Ascending aorta (tissue), 2 donors: ENCODE results near the gene OR1I1. TPM values are rescaled to one million over a fixed set of nuclear protein-coding genes. Genes with fewer than 3 reads are reported as not detected.

Source experiments
- DNase-seq, 2 donors: peaks; one replicate each; pipeline ENCODE4 v3.0.0-alpha.2; 2019; ENCODE audit warnings: low spot score in 2 of 2
- H3K27ac ChIP-seq, 2 donors: fragments of 200-600 bp; sonication (generic); one replicate each; pipeline ENCODE4 v1.5.1; 2016 to 2017; ENCODE audit warnings: mild to moderate bottlenecking in 1 of 2
- H3K27me3 ChIP-seq: fragments of 200-600 bp; sonication (generic); one replicate; pipeline ENCODE4 v1.5.1; 2017
- H3K36me3 ChIP-seq, 2 donors: fragments of 200-600 bp; sonication (generic); one replicate each; pipeline ENCODE4 v1.5.1; 2016
- H3K4me1 ChIP-seq, 2 donors: fragments of 200-600 bp; sonication (generic); one replicate each; pipeline ENCODE4 v1.5.1; 2016 to 2017; ENCODE audit warnings: mild to moderate bottlenecking in 1 of 2
- H3K4me3 ChIP-seq, 2 donors: fragments of 200-600 bp; sonication (generic); one replicate each; pipeline ENCODE4 v1.5.1; 2016 to 2017; ENCODE audit warnings: mild to moderate bottlenecking in 1 of 2
- H3K9me3 ChIP-seq, 2 donors: fragments of 200-600 bp; sonication (generic); one replicate each; pipeline ENCODE4 v1.5.1; 2016
- intact Hi-C: fragments of 100-400 bp; cut with DNase I; formaldehyde crosslinking; loops from one replicate; pipeline ENCODE4 v1.15.1; 2023
- total RNA-seq: library from RNA; depleted of rRNA; stranded (reverse); fragments of >200 nt; gene quantifications from one replicate; pipeline ENCODE4 v1.1.0, GENCODE V29; 2016
- TF ChIP-seq, protein P1 (sequence below), 3 experiments: fragments of 200-600 bp in 2 of 3; fragments of 450-650 bp in 1 of 3; sonication (generic) in 2 of 3; IDR thresholded peaks; one replicate each; pipeline ENCODE4 v1.5.1; 2016 to 2019; ENCODE audit warnings: antibody characterized with exemption in 3 of 3, mild to moderate bottlenecking in 1 of 3, moderate library complexity in 1 of 3

The OR1I1 gene
- total RNA-seq, 1 donor from 2014 or later = not detected

DNA sequence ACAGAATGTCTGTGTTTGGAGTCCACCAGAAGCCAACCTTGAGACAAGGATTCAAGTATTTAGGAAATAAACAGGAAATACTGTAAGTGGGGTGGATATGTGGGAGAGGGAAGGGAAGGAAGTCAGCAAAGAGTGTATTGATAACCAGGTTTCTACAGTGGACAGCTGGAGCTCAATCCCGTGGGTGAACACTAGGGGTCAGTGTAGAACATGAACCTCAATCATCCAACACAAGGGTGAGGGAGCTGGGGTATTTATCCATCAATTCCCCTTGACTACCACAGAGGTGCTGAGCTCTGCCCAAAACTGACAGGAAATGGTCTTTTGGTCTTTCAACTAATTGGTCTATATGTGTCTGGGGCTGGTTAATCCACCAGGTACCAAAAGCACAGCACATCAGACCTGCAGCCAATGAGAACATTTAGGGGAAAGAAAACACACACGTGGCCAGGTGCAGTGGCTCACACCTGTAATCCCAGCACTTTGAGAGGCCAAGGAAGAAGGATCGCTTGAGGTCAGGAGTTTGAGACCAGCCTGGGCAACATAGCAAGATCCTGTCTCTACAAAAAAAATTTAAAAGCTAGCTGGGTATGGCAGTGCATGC, 19.6 kb downstream of the OR1I1 start:
- H3K4me3 ChIP-seq = no peak overlapping the region
- H3K36me3 ChIP-seq = no peaks in the 10 kb centered on the region
- peaks cover 0 to 1% of the 10 kb centered on the region in 2 donors for H3K4me1 ChIP-seq
- no peak for DNase-seq
- no peak overlapping the region for H3K27ac ChIP-seq
- intact Hi-C loops = no loop called here
- TF ChIP-seq, protein P1, sequence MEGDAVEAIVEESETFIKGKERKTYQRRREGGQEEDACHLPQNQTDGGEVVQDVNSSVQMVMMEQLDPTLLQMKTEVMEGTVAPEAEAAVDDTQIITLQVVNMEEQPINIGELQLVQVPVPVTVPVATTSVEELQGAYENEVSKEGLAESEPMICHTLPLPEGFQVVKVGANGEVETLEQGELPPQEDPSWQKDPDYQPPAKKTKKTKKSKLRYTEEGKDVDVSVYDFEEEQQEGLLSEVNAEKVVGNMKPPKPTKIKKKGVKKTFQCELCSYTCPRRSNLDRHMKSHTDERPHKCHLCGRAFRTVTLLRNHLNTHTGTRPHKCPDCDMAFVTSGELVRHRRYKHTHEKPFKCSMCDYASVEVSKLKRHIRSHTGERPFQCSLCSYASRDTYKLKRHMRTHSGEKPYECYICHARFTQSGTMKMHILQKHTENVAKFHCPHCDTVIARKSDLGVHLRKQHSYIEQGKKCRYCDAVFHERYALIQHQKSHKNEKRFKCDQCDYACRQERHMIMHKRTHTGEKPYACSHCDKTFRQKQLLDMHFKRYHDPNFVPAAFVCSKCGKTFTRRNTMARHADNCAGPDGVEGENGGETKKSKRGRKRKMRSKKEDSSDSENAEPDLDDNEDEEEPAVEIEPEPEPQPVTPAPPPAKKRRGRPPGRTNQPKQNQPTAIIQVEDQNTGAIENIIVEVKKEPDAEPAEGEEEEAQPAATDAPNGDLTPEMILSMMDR (IDR thresholded peaks at IDR 0.05) = peak in 2 of 3 experiments; percentile 45 to 54
- peaks cover 0 to 17% of the 10 kb centered on the region in 2 donors for H3K9me3 ChIP-seq
- no peaks in the 10 kb centered on the region for H3K27me3 ChIP-seq

DNA sequence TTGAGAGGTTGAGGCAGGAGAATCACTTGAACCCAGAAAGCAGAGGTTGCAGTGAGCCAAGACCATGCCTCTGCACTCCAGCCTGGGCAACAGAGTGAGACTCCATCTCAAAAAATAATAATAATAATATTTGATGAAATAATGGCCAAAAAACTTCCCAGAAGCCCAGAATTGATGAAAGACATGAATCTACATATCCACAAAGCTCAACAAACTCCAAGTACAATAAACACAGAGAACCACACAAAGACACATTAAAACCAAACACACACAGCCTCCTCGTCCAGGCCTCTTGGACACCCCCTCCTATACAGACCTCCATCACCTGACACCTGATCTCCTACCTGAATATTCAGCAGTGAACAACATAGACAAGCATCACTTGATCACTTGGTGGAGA, 22.0 kb downstream of the OR1I1 start:
- H3K4me3 ChIP-seq = no peak overlapping the region
- no peak for DNase-seq
- H3K27ac ChIP-seq = no peak overlapping the region
- H3K27me3 ChIP-seq = no peaks in the 10 kb centered on the region
- TF ChIP-seq, protein P1 (IDR thresholded peaks at IDR 0.05) = no peak
- peaks cover 4 to 8% of the 10 kb centered on the region in 2 donors for H3K4me1 ChIP-seq
- H3K36me3 ChIP-seq = peaks cover 0 to 1% of the 10 kb centered on the region in 2 donors
- intact Hi-C loops = no loop called here
- peaks cover 0 to 17% of the 10 kb centered on the region in 2 donors for H3K9me3 ChIP-seq

DNA sequence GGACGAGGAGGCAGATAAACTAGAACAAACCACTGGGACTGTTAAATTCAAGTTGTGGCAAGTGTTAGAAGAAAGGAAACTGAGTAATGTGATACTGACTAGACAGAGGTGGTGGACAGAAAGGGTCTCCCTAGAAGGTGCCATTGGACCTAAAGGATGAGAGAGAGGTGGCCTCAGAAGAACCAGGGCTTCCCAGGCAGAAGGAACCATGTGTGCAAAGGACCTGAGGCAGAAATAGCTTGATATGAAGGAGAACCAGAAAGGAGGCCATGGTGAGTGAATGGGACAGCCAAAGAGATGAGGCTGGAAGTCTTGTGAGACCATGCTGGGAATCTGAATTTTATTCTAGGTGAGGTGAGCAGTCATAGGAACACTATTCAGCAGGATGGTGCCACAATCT, 22.4 kb downstream of the OR1I1 start:
- no peak overlapping the region for H3K4me3 ChIP-seq
- intact Hi-C loops = no loop called here
- no peak overlapping the region for H3K27ac ChIP-seq
- no peaks in the 10 kb centered on the region for H3K27me3 ChIP-seq
- DNase-seq = no peak
- peaks cover 0 to 17% of the 10 kb centered on the region in 2 donors for H3K9me3 ChIP-seq
- TF ChIP-seq, protein P1 (IDR thresholded peaks at IDR 0.05) = no peak
- H3K4me1 ChIP-seq = peaks cover 4 to 10% of the 10 kb centered on the region in 2 donors
- peaks cover 1 to 5% of the 10 kb centered on the region in 2 donors for H3K36me3 ChIP-seq

DNA sequence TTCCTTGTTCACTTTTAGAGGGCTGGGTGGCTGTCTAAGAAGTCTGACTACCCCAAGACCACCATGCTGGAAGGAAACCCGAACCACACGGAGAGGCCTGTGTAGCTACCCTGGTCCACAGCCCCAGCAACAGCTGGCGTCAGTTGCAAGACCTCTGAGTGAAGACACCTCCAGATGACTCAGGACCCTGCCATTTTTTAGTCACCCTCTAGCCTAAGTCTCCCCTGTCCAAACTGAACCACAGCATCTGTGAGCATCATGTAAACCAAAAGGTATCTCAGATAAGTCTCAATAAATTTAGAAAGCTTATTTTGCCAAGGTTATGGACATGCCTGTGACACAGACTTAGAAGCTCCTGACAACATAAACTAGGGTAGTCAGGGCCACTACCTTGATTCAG, 23.0 kb downstream of the OR1I1 start:
- TF ChIP-seq, protein P1 (IDR thresholded peaks at IDR 0.05) = no peak
- H3K9me3 ChIP-seq = peaks cover 0 to 17% of the 10 kb centered on the region in 2 donors
- intact Hi-C loops = loop anchor here (5.0 kb wide), 4 partner anchors 227 to 732 kb away; partner anchors contain the start of gene BRD4

DNA sequence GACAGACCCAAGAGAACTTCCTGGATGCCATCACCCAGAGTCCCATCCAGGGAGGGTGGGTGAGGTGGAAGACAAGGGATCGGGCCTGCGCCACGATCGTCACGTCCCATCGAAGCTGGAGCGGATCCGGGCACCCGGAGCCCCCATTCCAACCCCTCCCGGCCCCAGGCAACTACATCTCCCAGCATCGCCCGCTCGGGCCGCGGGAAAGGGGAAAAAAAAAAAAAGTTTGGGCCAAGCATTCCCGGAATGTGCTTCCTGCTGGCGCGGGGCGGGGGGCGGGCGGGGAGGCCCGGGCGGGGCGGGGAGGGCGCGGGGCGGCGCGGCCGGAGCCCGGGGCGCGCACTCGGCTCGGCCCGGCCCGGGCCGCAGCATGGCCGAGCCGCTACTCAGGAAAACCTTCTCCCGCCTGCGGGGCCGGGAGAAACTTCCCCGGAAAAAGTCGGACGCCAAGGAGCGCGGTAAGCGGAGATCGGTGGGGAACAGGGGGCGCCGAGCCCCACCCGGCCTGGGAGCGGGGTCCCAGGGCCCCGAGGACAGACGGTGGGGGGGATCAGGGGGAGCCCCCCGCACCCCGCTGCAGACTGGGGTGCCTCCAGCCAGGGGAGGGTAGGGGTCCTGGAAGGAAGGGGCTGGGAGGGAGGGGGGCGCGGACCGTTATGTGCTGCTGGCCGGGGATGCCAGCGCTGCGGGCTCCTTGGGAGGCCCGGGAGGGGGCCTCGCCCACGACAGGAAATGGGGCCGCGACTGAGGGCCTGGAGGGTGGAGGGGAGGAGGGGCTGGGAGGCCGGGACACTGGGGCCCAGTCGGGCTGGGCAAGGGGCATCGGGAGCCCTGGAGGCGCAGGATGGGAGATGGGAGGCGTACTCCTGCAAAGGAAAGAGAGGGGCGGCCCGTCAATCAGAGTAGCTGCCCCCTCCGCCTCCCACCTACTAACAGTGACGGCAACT, 25.3 kb downstream of the OR1I1 start, which contains the start of gene SYDE1:
TSS of gene SYDE1 (plus strand) at position 341 of the 950 bp plus-strand sequence. CDS start at position 374, 33 bp downstream.
- Histone ChIP-seq H3K27me3 (no peaks in the 10 kb centered on the region), H3K36me3 (peaks cover 27 to 35% of the 10 kb centered on the region in 2 donors), H3K4me3 (peak within 1 kb of the TSS; percentile 84 to 95), H3K27ac (peak within 1 kb of the TSS; percentile 92 to 97), H3K9me3 (peaks cover 0 to 17% of the 10 kb centered on the region in 2 donors), H3K4me1 (peaks cover 4 to 10% of the 10 kb centered on the region in 2 donors)
- intact Hi-C loops = loop anchor here (1.0 to 5.0 kb wide), 6 partner anchors 18 to 730 kb away; partner anchors contain the start of gene BRD4
- peak in 1 of 2 donors; percentile 78 for DNase-seq
- TF ChIP-seq, protein P1 (IDR thresholded peaks at IDR 0.05) = no peak

More for the DNA sequence above, 23.0 kb downstream of the OR1I1 start:
- Histone ChIP-seq H3K27me3 (no peaks in the 10 kb centered on the region), H3K4me1 (peaks cover 4 to 10% of the 10 kb centered on the region in 2 donors), H3K36me3 (peaks cover 8 to 12% of the 10 kb centered on the region in 2 donors), H3K4me3 (no peak overlapping the region), H3K27ac (no peak overlapping the region)
- no peak for DNase-seq
